OCI-LY7 (cell line): Measurements from ENCODE around the gene IQSEC1. TPM values are rescaled to one million over a fixed set of nuclear protein-coding genes. Genes with fewer than 3 reads are reported as not detected.

ENCODE experiments used
- BruUV-seq: library from RNA; stranded (reverse); fragments of 400-500 nt; replicated peaks from 2 replicates; lab custom pipeline; 2021; lab: Mats Ljungman, UMichigan
- CTCF ChIA-PET: fragments of 300-600 bp; sonication (Branson Sonifier 250); formaldehyde crosslinking; loops from one replicate; lab custom pipeline; 2022; ENCODE audit warnings: antibody characterized with exemption; ENCODE audit not compliant: unreplicated experiment; lab: Charles Lee
- POLR2A ChIA-PET: fragments of 300-600 bp; sonication (Branson Sonifier 250); formaldehyde crosslinking; loops from one replicate; lab custom pipeline; 2022; ENCODE audit warnings: antibody characterized with exemption; lab: Charles Lee
- DNase-seq: peaks from one replicate; pipeline ENCODE4 v3.0.0-alpha.2; 2015; ENCODE audit warnings: low spot score
- H2AFZ ChIP-seq: fragments of 200-600 bp; sonication (generic), shearing (Covaris generic); 2 replicates; pipeline ENCODE4 v1.6.1; 2014; ENCODE audit warnings: mild to moderate bottlenecking, antibody characterized with exemption, low read length, moderate library complexity
- H3K27ac ChIP-seq: fragments of 200-600 bp; sonication (generic); 2 replicates; pipeline ENCODE4 v1.5.1; 2014; ENCODE audit warnings: mixed run types, low read depth, mild to moderate bottlenecking, moderate library complexity, low read length, inconsistent platforms; ENCODE audit not compliant: poor library complexity, severe bottlenecking
- H3K36me3 ChIP-seq: fragments of 200-600 bp; sonication (generic); 2 replicates; pipeline ENCODE4 v1.6.1; 2014; ENCODE audit warnings: mild to moderate bottlenecking, antibody characterized with exemption, low read length, moderate library complexity, mixed read lengths; ENCODE audit not compliant: insufficient read depth
- H3K4me1 ChIP-seq: fragments of 200-600 bp; sonication (generic); 2 replicates; pipeline ENCODE4 v1.5.1; 2014; ENCODE audit warnings: mild to moderate bottlenecking, low read length; ENCODE audit not compliant: insufficient read depth, poor library complexity, severe bottlenecking
- H3K4me2 ChIP-seq: fragments of 200-600 bp; sonication (generic); 2 replicates; pipeline ENCODE4 v1.6.1; 2014; ENCODE audit warnings: mild to moderate bottlenecking, low read length
- H3K4me3 ChIP-seq: fragments of 200-600 bp; sonication (generic); 2 replicates; pipeline ENCODE4 v1.5.1; 2014; ENCODE audit warnings: mild to moderate bottlenecking, low read depth, low read length; ENCODE audit not compliant: poor library complexity, severe bottlenecking
- H3K79me2 ChIP-seq: fragments of 200-600 bp; sonication (generic); 2 replicates; pipeline ENCODE4 v1.6.1; 2016; ENCODE audit warnings: low read depth, mild to moderate bottlenecking, low read length, moderate library complexity, mixed read lengths; ENCODE audit not compliant: insufficient read depth
- H3K9me2 ChIP-seq: fragments of 200-600 bp; sonication (generic); 2 replicates; pipeline ENCODE4 v1.6.1; 2016; ENCODE audit warnings: mild to moderate bottlenecking, low read length, mixed read lengths; ENCODE audit not compliant: insufficient read depth
- H3K9me3 ChIP-seq: fragments of 200-600 bp; sonication (generic); 2 replicates; pipeline ENCODE4 v1.6.1; 2014; ENCODE audit warnings: mild to moderate bottlenecking, mixed run types, low read length, mixed read lengths
- H4K20me1 ChIP-seq: fragments of 200-600 bp; sonication (generic); 2 replicates; pipeline ENCODE4 v1.6.1; 2014; ENCODE audit warnings: mild to moderate bottlenecking, antibody characterized with exemption, low read length, moderate library complexity, mixed read lengths; ENCODE audit not compliant: insufficient read depth
- CTCF ChIP-seq: fragments of 200-600 bp; sonication (generic); conservative IDR thresholded peaks from 2 replicates; pipeline ENCODE4 v1.5.1; 2014; ENCODE audit warnings: mild to moderate bottlenecking, antibody characterized with exemption, low read length, moderate library complexity, mixed read lengths
- EZH2phosphoT487 ChIP-seq: fragments of 200-600 bp; sonication (generic); IDR thresholded peaks from 2 replicates; pipeline ENCODE4 v1.6.1; 2018; ENCODE audit warnings: low read depth, borderline replicate concordance, mild to moderate bottlenecking, mixed run types, antibody characterized with exemption, low read length, moderate library complexity, mixed read lengths
- intact Hi-C: fragments of 100-400 bp; cut with micrococcal nuclease; formaldehyde crosslinking; loops from one replicate; pipeline ENCODE4 v1.10.0; 2022; ENCODE audit not compliant: unreplicated experiment
- total RNA-seq, 2 experiments: library from RNA; depleted of rRNA in 1 of 2; stranded (reverse); fragments of >200 nt in 1 of 2; shearing (Covaris generic) in 1 of 2; gene quantifications; 2 replicates each; pipeline ENCODE4 v1.2.3, GENCODE V29; 2014 to 2022

IQSEC1 gene
- total RNA-seq, 2 experiments from 2014 or later, result 25.2 to 70.1 TPM

GRCh38 chr3:13023971-13024764 lies 49.1 kb downstream of the IQSEC1 start:
- POLR2A ChIA-PET, result interaction anchor here (1.9 kb wide), 2 partner anchors 15 to 22 kb away, joined by 8 to 11 read pairs; no protein-coding TSS in a partner anchor
- H3K9me3 ChIP-seq, result no peaks in the 10 kb centered on the region
- CTCF ChIA-PET, result no interaction called here
- TF ChIP-seq CTCF (no peak), EZH2phosphoT487 (no peak)
- H3K4me1 ChIP-seq, result peaks cover 60% of the 10 kb centered on the region
- 0 out of 2 replicates have a peak, but pooled peaks cover 3% of the 10 kb centered on the region for H4K20me1 ChIP-seq
- BruUV-seq, result no TSS peak
- H2AFZ ChIP-seq, result no peak overlapping the region
- 0 out of 2 replicates have a peak, but pooled peaks cover 6% of the 10 kb centered on the region for H3K36me3 ChIP-seq
- H3K4me3 ChIP-seq, result no peak overlapping the region
- no peak for DNase-seq
- intact Hi-C loops, result loop anchor here (10.0 kb wide), 1 partner anchor 1301 kb away; no protein-coding TSS in a partner anchor
- H3K4me2 ChIP-seq, result no peak overlapping the region
- H3K9me2 ChIP-seq, result no peaks in the 10 kb centered on the region
- no peak overlapping the region for H3K27ac ChIP-seq
- peaks cover 31% of the 10 kb centered on the region; the same call in 1 of the 2 replicates for H3K79me2 ChIP-seq

GRCh38 chr3:13023235-13023970 lies 49.8 kb downstream of the IQSEC1 start:
- no peak for TF ChIP-seq EZH2phosphoT487
- TF ChIP-seq CTCF, result no peak
- Histone ChIP-seq H2AFZ (no peak overlapping the region), H3K9me3 (no peaks in the 10 kb centered on the region), H3K4me2 (peak overlapping the region; percentile 93), H3K27ac (peak overlapping the region; percentile 67), H3K79me2 (peaks cover 38% of the 10 kb centered on the region; the same call in 1 of the 2 replicates), H3K4me1 (peaks cover 61% of the 10 kb centered on the region), H3K36me3 (0 out of 2 replicates have a peak, but pooled peaks cover 4% of the 10 kb centered on the region), H3K9me2 (no peaks in the 10 kb centered on the region), H3K4me3 (peak overlapping the region; percentile 70), H4K20me1 (no peaks in the 10 kb centered on the region)
- BruUV-seq, result no TSS peak
- ChIA-PET CTCF (interaction anchor here (0.7 kb wide), 1 partner anchor 23 kb away, joined by 3 read pairs; no protein-coding TSS in a partner anchor), POLR2A (interaction anchor here (0.6 to 1.9 kb wide), 3 partner anchors 14 to 23 kb away, joined by 3 to 11 read pairs (median 8); no protein-coding TSS in a partner anchor)
- peak; percentile 37 for DNase-seq
- intact Hi-C loops, result loop anchor here (10.0 kb wide), 1 partner anchor 1301 kb away; no protein-coding TSS in a partner anchor
